Endothelial cell (in vitro differentiated cells): ENCODE data around the gene FGG. TPM values are rescaled to one million over a fixed set of nuclear protein-coding genes. Genes with fewer than 3 reads are reported as not detected.

Experiments
- DNase-seq: peaks from one replicate; pipeline ENCODE4 v3.0.0; 2021; ENCODE audit warnings: low spot score
- H3K27ac Mint-ChIP-seq: one replicate; pipeline ENCODE4 v1.8.0; 2021; ENCODE audit warnings: mixed read lengths, inconsistent platforms; ENCODE audit not compliant: unreplicated experiment
- H3K27me3 Mint-ChIP-seq: one replicate; pipeline ENCODE4 v1.8.0; 2021; ENCODE audit warnings: mild to moderate bottlenecking, moderate library complexity, mixed read lengths, inconsistent platforms; ENCODE audit not compliant: unreplicated experiment
- H3K36me3 Mint-ChIP-seq: one replicate; pipeline ENCODE4 v1.8.0; 2021; ENCODE audit warnings: mild to moderate bottlenecking, low read depth, mixed read lengths, inconsistent platforms; ENCODE audit not compliant: unreplicated experiment
- H3K4me1 Mint-ChIP-seq: one replicate; pipeline ENCODE4 v1.8.0; 2021; ENCODE audit warnings: mild to moderate bottlenecking, mixed read lengths, inconsistent platforms; ENCODE audit not compliant: unreplicated experiment
- H3K4me3 Mint-ChIP-seq: one replicate; pipeline ENCODE4 v1.8.0; 2021; ENCODE audit warnings: mild to moderate bottlenecking, mixed read lengths, inconsistent platforms; ENCODE audit not compliant: unreplicated experiment
- H3K9me3 Mint-ChIP-seq: one replicate; pipeline ENCODE4 v1.8.0; 2021; ENCODE audit warnings: mixed read lengths, inconsistent platforms; ENCODE audit not compliant: unreplicated experiment
- CTCF ChIP-seq: fragments of 200-600 bp; sonication (generic); IDR thresholded peaks from one replicate; pipeline ENCODE4 v1.5.0; 2021; ENCODE audit warnings: antibody characterized with exemption; ENCODE audit not compliant: unreplicated experiment
- total RNA-seq: library from RNA; stranded (reverse); fragmentation: NEBNext Ultra II Directional; extraction: Animal tissue kit (Norgen Biotek cat#: 25700); gene quantifications from one replicate; pipeline ENCODE4 v1.2.1, GENCODE V29; 2021; ENCODE audit not compliant: unreplicated experiment

The FGG gene
- total RNA-seq, 1 donor from 2014 or later, result not detected

- H3K4me1 Mint-ChIP-seq, result no peaks in the 10 kb centered on the region
- no peaks in the 10 kb centered on the region for H3K36me3 Mint-ChIP-seq
- TF ChIP-seq CTCF, result no peak
- DNase-seq, result no peak
- no peaks in the 10 kb centered on the region for H3K27me3 Mint-ChIP-seq
- no peak overlapping the region for H3K27ac Mint-ChIP-seq
- no peaks in the 10 kb centered on the region for H3K9me3 Mint-ChIP-seq
- no peak overlapping the region for H3K4me3 Mint-ChIP-seq
These were observed 3.8 kb downstream of the FGG start for GRCh38 chr4:154608361-154609252.

DNA sequence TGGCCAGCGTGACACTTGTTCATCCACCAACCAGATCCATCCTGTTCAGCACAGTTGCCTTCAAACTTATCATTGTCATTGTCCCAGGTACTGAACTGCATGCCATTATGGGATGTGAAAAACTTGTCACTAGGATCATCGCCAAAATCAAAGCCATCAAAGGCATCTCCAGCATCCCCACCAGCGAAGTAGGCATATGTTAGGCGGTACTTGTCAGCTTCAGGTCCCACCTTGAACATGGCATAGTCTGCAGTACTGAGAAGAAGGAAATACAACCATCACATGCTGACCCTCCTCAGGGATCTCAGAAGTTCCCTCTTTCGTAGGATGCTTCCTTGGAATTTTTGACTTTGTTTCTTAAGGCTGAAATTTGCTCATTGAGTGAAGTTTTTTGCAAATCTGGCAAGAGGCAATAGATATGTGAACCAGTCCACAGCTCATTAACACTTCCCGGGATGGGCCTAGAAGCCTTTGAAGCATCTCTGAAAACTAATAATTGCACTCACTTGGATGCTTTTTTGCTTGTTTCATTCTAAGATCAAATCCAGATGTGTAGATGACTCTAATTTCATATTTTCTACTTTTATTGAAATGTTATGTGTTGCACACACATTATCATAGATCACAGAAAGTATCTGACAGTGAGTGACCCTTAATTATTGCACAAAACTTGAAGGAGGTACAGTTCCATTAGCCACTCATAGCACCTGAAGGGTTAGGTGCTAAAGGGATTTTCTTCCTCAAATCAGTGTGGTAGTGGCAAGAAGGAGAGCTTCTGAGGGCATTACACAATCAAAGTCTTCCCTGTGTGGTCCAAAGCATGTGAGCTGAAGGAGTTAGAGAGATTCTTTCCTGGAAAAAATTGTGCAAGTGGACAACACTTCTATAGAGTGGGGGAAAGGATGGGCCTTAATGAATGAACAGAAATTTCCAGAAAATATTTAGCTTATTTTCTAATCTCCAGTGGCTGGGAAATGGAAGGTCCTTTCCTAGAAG, 5.4 kb downstream of the FGG start:
- Mint-ChIP-seq H3K9me3 (no peaks in the 10 kb centered on the region), H3K27ac (no peak overlapping the region), H3K27me3 (no peaks in the 10 kb centered on the region), H3K4me1 (peaks cover 5% of the 10 kb centered on the region), H3K36me3 (no peaks in the 10 kb centered on the region), H3K4me3 (no peak overlapping the region)
- no peak for DNase-seq
- no peak for TF ChIP-seq CTCF

- no peaks in the 10 kb centered on the region for H3K27me3 Mint-ChIP-seq
These were observed 7.7 kb downstream of the FGG start for GRCh38 chr4:154604696-154605200.

DNA sequence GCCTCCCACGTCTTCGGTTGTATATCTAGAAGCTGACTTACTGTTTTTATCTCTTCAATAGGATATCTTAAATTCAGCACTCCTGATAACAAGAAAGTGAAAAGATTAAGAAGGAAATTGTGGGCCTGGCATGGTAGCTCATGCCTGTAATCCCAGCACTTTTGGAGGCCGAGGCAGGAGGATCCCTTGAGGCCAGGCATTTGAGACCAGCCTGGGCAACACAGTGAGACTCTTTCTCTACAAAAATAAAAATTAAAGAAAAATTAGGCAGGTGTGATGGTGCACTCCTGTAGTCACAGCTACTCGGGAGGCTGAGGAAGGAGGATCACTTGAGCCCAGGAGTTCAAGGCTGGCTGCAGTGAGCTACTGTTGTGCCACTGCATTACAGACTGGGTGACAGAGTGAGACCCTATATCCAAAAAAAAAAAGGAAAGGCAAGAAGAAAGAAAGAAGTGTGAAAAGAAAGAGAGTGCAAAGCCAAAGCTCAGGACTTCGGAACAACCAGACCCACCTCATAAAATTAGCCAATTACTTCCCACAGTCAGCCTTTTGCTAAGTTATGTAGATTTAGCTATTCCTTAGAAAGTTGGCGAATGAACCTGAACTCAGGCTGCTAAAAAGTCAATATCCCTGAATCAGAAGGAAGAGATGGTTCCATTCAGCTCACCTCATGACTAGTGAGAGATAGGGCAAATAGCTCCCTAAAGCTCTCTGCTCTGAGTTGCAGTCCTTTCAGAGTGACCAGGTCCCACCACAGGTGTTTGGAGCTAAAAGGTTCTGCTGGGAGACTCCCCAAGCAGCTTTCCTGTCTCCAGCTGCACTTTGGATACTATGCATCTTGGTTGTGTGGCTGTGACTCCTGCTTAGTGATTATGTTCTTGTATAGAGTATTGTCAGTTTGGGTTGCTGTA, 9.2 kb downstream of the FGG start:
- Mint-ChIP-seq H3K4me3 (no peak overlapping the region), H3K4me1 (peaks cover 5% of the 10 kb centered on the region), H3K27me3 (no peaks in the 10 kb centered on the region), H3K36me3 (no peaks in the 10 kb centered on the region), H3K27ac (no peak overlapping the region), H3K9me3 (no peaks in the 10 kb centered on the region)
- no peak for DNase-seq
- no peak for TF ChIP-seq CTCF

More at GRCh38 chr4:154604696-154605200, 7.7 kb downstream of the FGG start:
- no peak for TF ChIP-seq CTCF
- Mint-ChIP-seq H3K27ac (no peak overlapping the region), H3K4me3 (no peak overlapping the region), H3K36me3 (no peaks in the 10 kb centered on the region), H3K9me3 (no peaks in the 10 kb centered on the region), H3K4me1 (peaks cover 5% of the 10 kb centered on the region)
- DNase-seq, result no peak
